ENCODE measurements around the gene CDH23. TPM values are rescaled to one million over a fixed set of nuclear protein-coding genes. Genes with fewer than 3 reads are reported as not detected.

CDH23 gene
- total RNA-seq, 1 experiment from 2014 or later, result 0.02 TPM

GRCh38 chr10:71665456-71665855 lies 268.7 kb downstream of the CDH23 start:
- no peak for DNase-seq (ENCODE audit: unreplicated experiment)
- H3K4me3 Mint-ChIP-seq (ENCODE audit: unreplicated experiment), result no peak overlapping the region
- no TSS peak for BruUV-seq (replicated peaks)
- TF ChIP-seq, protein P1, sequence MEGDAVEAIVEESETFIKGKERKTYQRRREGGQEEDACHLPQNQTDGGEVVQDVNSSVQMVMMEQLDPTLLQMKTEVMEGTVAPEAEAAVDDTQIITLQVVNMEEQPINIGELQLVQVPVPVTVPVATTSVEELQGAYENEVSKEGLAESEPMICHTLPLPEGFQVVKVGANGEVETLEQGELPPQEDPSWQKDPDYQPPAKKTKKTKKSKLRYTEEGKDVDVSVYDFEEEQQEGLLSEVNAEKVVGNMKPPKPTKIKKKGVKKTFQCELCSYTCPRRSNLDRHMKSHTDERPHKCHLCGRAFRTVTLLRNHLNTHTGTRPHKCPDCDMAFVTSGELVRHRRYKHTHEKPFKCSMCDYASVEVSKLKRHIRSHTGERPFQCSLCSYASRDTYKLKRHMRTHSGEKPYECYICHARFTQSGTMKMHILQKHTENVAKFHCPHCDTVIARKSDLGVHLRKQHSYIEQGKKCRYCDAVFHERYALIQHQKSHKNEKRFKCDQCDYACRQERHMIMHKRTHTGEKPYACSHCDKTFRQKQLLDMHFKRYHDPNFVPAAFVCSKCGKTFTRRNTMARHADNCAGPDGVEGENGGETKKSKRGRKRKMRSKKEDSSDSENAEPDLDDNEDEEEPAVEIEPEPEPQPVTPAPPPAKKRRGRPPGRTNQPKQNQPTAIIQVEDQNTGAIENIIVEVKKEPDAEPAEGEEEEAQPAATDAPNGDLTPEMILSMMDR (IDR thresholded peaks at IDR 0.05; ENCODE audit: unreplicated experiment), result no peak
- H3K9me3 Mint-ChIP-seq (ENCODE audit: unreplicated experiment), result no peaks in the 10 kb centered on the region
- intact Hi-C loops (cut with micrococcal nuclease), result no loop called here
- peaks cover 48% of the 10 kb centered on the region for H3K27me3 Mint-ChIP-seq (ENCODE audit: insufficient read depth, unreplicated experiment)
- no peaks in the 10 kb centered on the region for H3K36me3 Mint-ChIP-seq (ENCODE audit: insufficient read depth, unreplicated experiment)
- CTCF ChIA-PET, result no interaction called here
- no peaks in the 10 kb centered on the region for H3K4me1 Mint-ChIP-seq (ENCODE audit: insufficient read depth, unreplicated experiment)
- H3K27ac Mint-ChIP-seq (ENCODE audit: low read depth, unreplicated experiment), result no peak overlapping the region
- POLR2A ChIA-PET, result interaction anchor here (1.4 kb wide), 1 partner anchor 11 kb away, joined by 4 read pairs; no protein-coding TSS in a partner anchor

- no peaks in the 10 kb centered on the region for H3K9me3 Mint-ChIP-seq (ENCODE audit: unreplicated experiment)
- no peak overlapping the region for H3K27ac Mint-ChIP-seq (ENCODE audit: low read depth, unreplicated experiment)
- TF ChIP-seq, protein P1 (IDR thresholded peaks at IDR 0.05; ENCODE audit: unreplicated experiment), result no peak
- DNase-seq (ENCODE audit: unreplicated experiment), result no peak
- H3K36me3 Mint-ChIP-seq (ENCODE audit: insufficient read depth, unreplicated experiment), result no peaks in the 10 kb centered on the region
- ChIA-PET CTCF (interaction anchor here (0.6 kb wide), 1 partner anchor 195 kb away, joined by 4 read pairs; no protein-coding TSS in a partner anchor), POLR2A (interaction anchor here (0.8 kb wide), 1 partner anchor 283 kb away, joined by 3 read pairs; no protein-coding TSS in a partner anchor)
- BruUV-seq (replicated peaks), result no TSS peak
- peaks cover 48% of the 10 kb centered on the region for H3K27me3 Mint-ChIP-seq (ENCODE audit: insufficient read depth, unreplicated experiment)
- intact Hi-C loops (cut with micrococcal nuclease), result no loop called here
- H3K4me1 Mint-ChIP-seq (ENCODE audit: insufficient read depth, unreplicated experiment), result no peaks in the 10 kb centered on the region
- no peak overlapping the region for H3K4me3 Mint-ChIP-seq (ENCODE audit: unreplicated experiment)
Observed at GRCh38 chr10:71666639-71667386, 270.1 kb downstream of the CDH23 start.

DNA sequence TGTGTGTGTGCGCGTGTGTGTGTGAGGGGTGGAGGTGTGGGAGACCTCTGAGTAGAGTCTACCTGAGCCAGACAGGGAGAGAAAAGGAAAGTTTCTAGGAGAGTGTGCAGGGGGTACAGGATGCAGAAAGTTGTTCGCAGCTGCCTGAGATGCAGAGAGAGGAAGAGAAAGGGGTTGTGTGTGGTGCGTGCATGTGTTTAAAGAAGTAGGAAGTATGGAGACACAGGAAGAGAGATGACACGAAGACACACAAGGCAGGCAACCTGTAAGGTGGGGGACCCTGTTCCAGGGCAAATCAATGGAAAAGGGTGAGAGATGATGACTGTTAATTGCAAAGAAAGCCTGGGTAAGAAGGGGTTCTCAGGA lies 270.6 kb downstream of the CDH23 start:
- TF ChIP-seq, protein P1 (IDR thresholded peaks at IDR 0.05; ENCODE audit: unreplicated experiment), result no peak
- H3K4me1 Mint-ChIP-seq (ENCODE audit: insufficient read depth, unreplicated experiment), result no peaks in the 10 kb centered on the region
- peaks cover 48% of the 10 kb centered on the region for H3K27me3 Mint-ChIP-seq (ENCODE audit: insufficient read depth, unreplicated experiment)
- no peak overlapping the region for H3K27ac Mint-ChIP-seq (ENCODE audit: low read depth, unreplicated experiment)
- DNase-seq (ENCODE audit: unreplicated experiment), result no peak
- no peaks in the 10 kb centered on the region for H3K36me3 Mint-ChIP-seq (ENCODE audit: insufficient read depth, unreplicated experiment)
- ChIA-PET CTCF (no interaction called here), POLR2A (interaction anchor here (0.6 kb wide), 1 partner anchor 1155 kb away, joined by 3 read pairs; no protein-coding TSS in a partner anchor)
- intact Hi-C loops (cut with micrococcal nuclease), result no loop called here
- no peak overlapping the region for H3K4me3 Mint-ChIP-seq (ENCODE audit: unreplicated experiment)
- no TSS peak for BruUV-seq (replicated peaks)
- H3K9me3 Mint-ChIP-seq (ENCODE audit: unreplicated experiment), result no peaks in the 10 kb centered on the region

DNA sequence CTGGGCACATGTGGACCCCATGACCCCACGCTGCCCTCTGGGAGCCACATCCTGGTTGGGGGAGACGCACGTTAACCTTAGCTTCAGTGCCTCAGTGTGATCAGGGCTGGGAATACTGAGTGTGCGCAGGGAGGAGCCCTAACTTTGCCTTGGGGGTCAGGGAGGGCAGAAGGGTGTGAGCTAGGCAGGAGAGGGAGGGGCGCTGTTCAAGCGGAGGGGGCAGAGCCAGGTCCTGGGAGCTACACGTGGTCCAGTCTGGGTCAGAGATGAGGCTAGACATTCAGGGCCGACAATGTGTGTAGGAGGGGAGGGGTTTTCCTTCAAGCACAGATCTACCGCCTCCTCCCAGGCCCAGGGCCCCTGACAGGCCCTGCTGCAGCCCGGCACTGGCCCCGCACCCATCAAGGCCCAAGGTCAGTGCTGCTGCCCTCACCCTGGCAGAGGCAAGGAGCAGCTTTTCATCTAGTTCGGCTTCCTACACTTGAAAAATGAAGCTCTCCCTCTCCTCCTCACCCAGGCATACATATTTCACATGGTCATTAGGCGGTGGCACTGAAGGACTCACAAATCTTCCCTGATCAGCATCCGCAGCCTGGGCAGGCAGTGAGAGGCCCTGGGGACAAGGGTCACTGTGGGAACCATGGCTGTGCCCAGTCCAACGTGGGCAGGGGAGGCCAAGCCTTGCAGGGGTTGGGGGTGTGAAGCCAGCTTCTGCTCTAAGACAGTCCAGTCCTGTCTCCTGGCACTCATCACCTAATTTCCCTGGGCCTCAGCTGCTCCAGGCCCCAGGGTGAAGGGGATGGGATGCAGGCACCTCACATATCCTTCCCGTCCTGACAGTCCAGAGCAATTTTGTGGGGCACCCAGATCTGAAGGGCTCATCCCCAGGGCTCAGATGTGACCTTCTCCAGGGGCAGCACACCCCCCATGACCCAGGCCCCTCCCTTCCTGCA lies 275.6 kb downstream of the CDH23 start:
- ChIA-PET POLR2A (interaction anchor here (0.6 kb wide), 1 partner anchor 24 kb away, joined by 3 read pairs; no protein-coding TSS in a partner anchor), CTCF (interaction anchor here (0.7 kb wide), 1 partner anchor 158 kb away, joined by 3 read pairs; no protein-coding TSS in a partner anchor)
- no TSS peak for BruUV-seq (replicated peaks)

More for the DNA sequence above, 275.6 kb downstream of the CDH23 start:
- Mint-ChIP-seq H3K9me3 (ENCODE audit: unreplicated experiment) (no peaks in the 10 kb centered on the region), H3K36me3 (ENCODE audit: insufficient read depth, unreplicated experiment) (no peaks in the 10 kb centered on the region), H3K4me1 (ENCODE audit: insufficient read depth, unreplicated experiment) (no peaks in the 10 kb centered on the region), H3K4me3 (ENCODE audit: unreplicated experiment) (no peak overlapping the region), H3K27ac (ENCODE audit: low read depth, unreplicated experiment) (no peak overlapping the region), H3K27me3 (ENCODE audit: insufficient read depth, unreplicated experiment) (peaks cover 10% of the 10 kb centered on the region)
- TF ChIP-seq, protein P1 (IDR thresholded peaks at IDR 0.05; ENCODE audit: unreplicated experiment), result no peak
- intact Hi-C loops (cut with micrococcal nuclease), result no loop called here
- DNase-seq (ENCODE audit: unreplicated experiment), result no peak
